Measurements from ENCODE around the gene RSRC1. TPM values are rescaled to one million over a fixed set of nuclear protein-coding genes. Genes with fewer than 3 reads are reported as not detected.
"Not testable (repeated sequence)": the region's sequence is repeated elsewhere in the genome, so short reads cannot be mapped to it uniquely, and the experiment has no call there.

RSRC1 gene
- total RNA-seq, 1 donor from 2014 or later: 46.9 TPM

DNA sequence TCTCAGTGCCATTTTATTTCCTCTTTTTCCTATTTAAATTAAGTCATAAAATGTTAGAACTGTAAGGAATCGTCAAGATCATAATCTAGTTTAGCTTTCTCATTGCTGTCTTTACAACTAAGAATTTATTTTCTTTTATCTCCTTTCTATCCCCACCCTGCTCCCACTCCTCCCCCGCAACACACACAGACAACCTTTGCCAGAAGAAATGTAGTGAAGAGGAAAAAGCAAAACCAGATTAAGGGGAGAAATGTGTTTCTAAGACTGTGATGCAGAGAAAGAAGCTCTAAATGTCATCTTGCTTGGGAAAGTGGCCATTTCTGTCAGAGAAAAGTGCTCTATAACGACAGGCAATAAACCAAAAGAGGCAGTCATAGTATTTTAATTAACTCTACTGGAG, 382.8 kb downstream of the RSRC1 start:
- H3K4me3 Mint-ChIP-seq (ENCODE audit: low read depth): no peak overlapping the region
- intact Hi-C loops (cut with micrococcal nuclease): no loop called here

DNA sequence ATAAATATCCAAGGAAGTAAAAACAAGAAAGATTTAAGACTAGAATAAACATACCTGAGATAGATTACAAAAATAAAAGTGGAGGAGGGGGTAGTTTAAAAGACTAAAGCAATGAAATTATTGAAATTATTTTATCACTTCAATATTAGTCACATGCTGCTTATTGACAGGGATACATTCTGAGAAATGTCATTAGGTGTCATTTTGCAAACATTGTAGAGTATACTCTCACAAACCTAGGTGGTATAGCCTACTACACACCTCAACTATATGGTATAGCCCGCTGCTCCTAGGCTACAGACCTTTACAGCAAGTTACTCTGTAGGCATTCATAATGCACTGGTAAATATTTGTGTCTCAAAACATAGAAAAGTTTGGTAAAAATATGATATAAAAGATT, 384.0 kb downstream of the RSRC1 start:
- no peak overlapping the region for H3K4me3 Mint-ChIP-seq (ENCODE audit: low read depth)
- no peak overlapping the region for H3K27ac Mint-ChIP-seq
- H3K27me3 Mint-ChIP-seq (ENCODE audit: low read depth): no peaks in the 10 kb centered on the region
- H3K9me3 Mint-ChIP-seq: peaks cover 12% of the 10 kb centered on the region
- no peaks in the 10 kb centered on the region for H3K36me3 Mint-ChIP-seq (ENCODE audit: low read depth)
- DNase-seq (ENCODE audit: low spot score): no peak
- intact Hi-C loops (cut with micrococcal nuclease): no loop called here
- no peaks in the 10 kb centered on the region for H3K4me1 Mint-ChIP-seq (ENCODE audit: low read depth)

More for the DNA sequence above, 382.8 kb downstream of the RSRC1 start:
- Mint-ChIP-seq H3K27ac (no peak overlapping the region), H3K9me3 (peaks cover 3% of the 10 kb centered on the region), H3K27me3 (ENCODE audit: low read depth) (no peaks in the 10 kb centered on the region), H3K4me1 (ENCODE audit: low read depth) (no peaks in the 10 kb centered on the region), H3K36me3 (ENCODE audit: low read depth) (no peaks in the 10 kb centered on the region)
- no peak for DNase-seq (ENCODE audit: low spot score)

DNA sequence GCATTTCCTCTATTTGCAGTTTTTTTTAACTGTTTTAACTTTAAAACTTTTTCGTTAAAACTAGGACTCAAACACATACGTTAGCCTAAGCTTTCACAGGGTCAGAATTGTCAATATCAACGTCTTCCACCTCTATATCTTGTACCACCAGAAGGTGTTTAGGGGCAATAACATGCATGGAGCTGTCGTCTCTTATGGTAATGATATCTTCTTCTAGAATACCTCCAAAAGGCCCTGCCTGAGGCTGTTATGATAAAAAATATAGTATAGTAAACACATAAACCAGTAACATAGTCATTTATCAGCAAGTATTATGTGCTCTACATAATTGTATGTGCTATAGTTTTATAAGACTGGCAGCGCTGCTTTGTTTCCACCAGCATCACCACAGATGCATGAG, 384.8 kb downstream of the RSRC1 start:
- no peak for DNase-seq (ENCODE audit: low spot score)
- H3K9me3 Mint-ChIP-seq: peaks cover 17% of the 10 kb centered on the region
- H3K27me3 Mint-ChIP-seq (ENCODE audit: low read depth): no peaks in the 10 kb centered on the region
- intact Hi-C loops (cut with micrococcal nuclease): no loop called here
- no peaks in the 10 kb centered on the region for H3K4me1 Mint-ChIP-seq (ENCODE audit: low read depth)
- H3K4me3 Mint-ChIP-seq (ENCODE audit: low read depth): no peak overlapping the region
- no peak overlapping the region for H3K27ac Mint-ChIP-seq
- H3K36me3 Mint-ChIP-seq (ENCODE audit: low read depth): no peaks in the 10 kb centered on the region

DNA sequence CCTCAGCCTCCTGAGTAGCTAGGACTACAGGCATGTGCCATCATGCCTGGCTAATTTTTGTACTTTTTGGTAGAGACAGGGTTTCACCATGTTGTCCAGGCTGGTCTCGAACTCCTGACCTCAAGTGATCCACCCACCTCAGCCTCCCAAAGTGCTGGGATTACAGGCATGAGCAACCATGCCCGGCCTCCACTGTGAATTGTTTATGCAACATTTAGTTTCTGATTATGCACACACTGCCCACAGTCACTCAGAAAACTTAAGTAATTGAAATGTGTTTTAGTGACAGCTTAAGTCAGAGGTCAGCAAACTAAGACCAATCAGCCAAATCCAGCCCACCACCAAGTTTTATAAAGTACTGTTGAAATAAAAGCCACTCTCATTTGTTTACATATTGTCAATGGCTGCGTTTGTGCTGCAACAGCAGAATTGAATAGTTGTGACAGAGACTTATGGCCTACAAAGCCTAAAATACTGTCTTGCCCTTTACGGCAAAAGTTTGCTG, 385.6 kb downstream of the RSRC1 start:
- H3K4me1 Mint-ChIP-seq (ENCODE audit: low read depth); H3K4me3 Mint-ChIP-seq (ENCODE audit: low read depth); H3K27ac Mint-ChIP-seq; DNase-seq (ENCODE audit: low spot score); H3K27me3 Mint-ChIP-seq (ENCODE audit: low read depth); intact Hi-C loops (cut with micrococcal nuclease); H3K36me3 Mint-ChIP-seq (ENCODE audit: low read depth): not testable (repeated sequence)
- H3K9me3 Mint-ChIP-seq: peaks cover 25% of the 10 kb centered on the region

DNA sequence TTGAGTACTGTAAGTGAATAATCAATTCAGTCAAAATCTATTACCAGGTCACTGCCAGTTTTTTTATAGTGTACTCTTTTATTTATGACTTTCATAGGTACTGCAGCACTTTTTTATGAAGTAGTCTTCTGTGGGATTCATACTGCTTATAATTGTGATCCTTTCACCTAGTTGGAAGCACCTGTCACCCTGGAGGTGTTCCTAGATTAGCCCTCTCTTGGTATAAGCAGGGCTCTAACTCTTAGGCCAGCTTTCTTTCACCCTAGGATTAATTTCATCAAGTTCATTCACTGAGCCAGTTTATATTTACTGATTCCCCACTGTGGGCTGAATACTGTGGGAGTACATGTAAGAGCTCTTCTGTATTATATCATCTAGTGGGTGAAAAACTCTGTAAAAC, 395.2 kb downstream of the RSRC1 start:
- Mint-ChIP-seq H3K27me3 (ENCODE audit: low read depth) (no peaks in the 10 kb centered on the region), H3K27ac (no peak overlapping the region), H3K4me3 (ENCODE audit: low read depth) (no peak overlapping the region), H3K4me1 (ENCODE audit: low read depth) (peaks cover 2% of the 10 kb centered on the region), H3K36me3 (ENCODE audit: low read depth) (no peaks in the 10 kb centered on the region), H3K9me3 (peaks cover 19% of the 10 kb centered on the region)
- no peak for DNase-seq (ENCODE audit: low spot score)
- intact Hi-C loops (cut with micrococcal nuclease): no loop called here

DNA sequence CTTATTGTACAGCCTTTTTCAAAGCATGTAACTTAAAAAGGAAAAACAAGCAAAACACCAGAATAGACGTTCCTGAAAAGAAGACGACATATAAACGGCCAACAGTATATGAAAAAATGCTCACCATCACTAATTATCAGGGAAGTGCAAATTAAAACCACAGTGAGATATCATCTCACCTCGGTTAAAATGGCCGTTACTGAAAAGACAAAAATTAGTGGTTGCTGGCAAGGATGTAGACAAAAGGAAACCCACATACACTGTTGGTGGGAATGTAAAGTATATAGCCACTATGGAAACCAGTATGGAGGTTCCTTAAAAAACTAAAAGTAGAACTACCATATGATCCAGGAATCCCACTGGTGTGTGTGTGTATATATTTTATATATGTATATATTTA, 396.6 kb downstream of the RSRC1 start:
- Mint-ChIP-seq H3K36me3 (ENCODE audit: low read depth) (no peaks in the 10 kb centered on the region), H3K4me1 (ENCODE audit: low read depth) (peaks cover 2% of the 10 kb centered on the region), H3K27ac (no peak overlapping the region), H3K27me3 (ENCODE audit: low read depth) (no peaks in the 10 kb centered on the region), H3K4me3 (ENCODE audit: low read depth) (no peak overlapping the region), H3K9me3 (peaks cover 8% of the 10 kb centered on the region)
- intact Hi-C loops (cut with micrococcal nuclease): no loop called here
- DNase-seq (ENCODE audit: low spot score): no peak

DNA sequence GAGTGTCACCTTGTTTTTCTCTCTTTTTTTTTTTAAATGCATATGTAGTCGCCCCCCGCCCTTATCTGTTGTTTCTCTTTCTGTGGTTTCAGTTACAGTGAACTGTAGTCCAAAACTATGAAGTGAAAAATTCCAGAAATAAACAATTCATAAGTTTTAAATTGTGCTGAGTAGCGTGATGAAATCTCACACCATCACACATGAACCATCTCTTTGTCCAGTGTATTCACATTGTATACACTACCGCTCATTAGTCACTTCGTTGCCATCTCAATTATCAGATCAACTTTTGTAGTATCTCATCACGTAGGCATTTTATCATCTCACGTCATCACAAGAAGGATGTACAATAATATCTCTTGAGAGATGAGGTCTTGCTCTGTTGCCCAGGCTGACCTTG, 398.6 kb downstream of the RSRC1 start:
- no peaks in the 10 kb centered on the region for H3K27me3 Mint-ChIP-seq (ENCODE audit: low read depth)

DNA sequence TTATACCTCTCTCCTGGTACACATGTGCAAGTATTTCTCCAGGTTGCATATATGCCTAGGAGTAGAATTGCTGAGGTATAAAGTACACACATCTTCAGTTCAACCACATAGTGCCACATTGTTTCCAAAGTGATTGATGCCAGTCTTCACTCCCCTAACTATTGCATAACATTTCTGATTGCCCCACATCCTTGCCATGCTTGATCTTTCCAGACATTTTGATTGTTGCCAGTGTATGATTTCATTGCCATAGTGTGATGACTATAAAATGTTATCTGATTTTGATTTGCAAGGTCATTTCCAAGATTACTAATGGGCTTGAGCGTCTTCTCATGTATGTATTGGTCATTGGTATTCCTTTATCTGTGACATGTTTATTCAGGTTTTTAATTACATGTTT, 400.0 kb downstream of the RSRC1 start:
- H3K36me3 Mint-ChIP-seq (ENCODE audit: low read depth): no peaks in the 10 kb centered on the region
- H3K27ac Mint-ChIP-seq: no peak overlapping the region
- H3K4me1 Mint-ChIP-seq (ENCODE audit: low read depth): peaks cover 2% of the 10 kb centered on the region
- intact Hi-C loops (cut with micrococcal nuclease): no loop called here
- peaks cover 12% of the 10 kb centered on the region for H3K9me3 Mint-ChIP-seq
- DNase-seq (ENCODE audit: low spot score): no peak
- H3K4me3 Mint-ChIP-seq (ENCODE audit: low read depth): no peak overlapping the region
- H3K27me3 Mint-ChIP-seq (ENCODE audit: low read depth): no peaks in the 10 kb centered on the region

More for the DNA sequence above, 398.6 kb downstream of the RSRC1 start:
- Mint-ChIP-seq H3K9me3 (peaks cover 4% of the 10 kb centered on the region), H3K27ac (no peak overlapping the region), H3K36me3 (ENCODE audit: low read depth) (no peaks in the 10 kb centered on the region), H3K4me1 (ENCODE audit: low read depth) (peaks cover 2% of the 10 kb centered on the region), H3K4me3 (ENCODE audit: low read depth) (no peak overlapping the region)
- intact Hi-C loops (cut with micrococcal nuclease): no loop called here
- DNase-seq (ENCODE audit: low spot score): no peak

DNA sequence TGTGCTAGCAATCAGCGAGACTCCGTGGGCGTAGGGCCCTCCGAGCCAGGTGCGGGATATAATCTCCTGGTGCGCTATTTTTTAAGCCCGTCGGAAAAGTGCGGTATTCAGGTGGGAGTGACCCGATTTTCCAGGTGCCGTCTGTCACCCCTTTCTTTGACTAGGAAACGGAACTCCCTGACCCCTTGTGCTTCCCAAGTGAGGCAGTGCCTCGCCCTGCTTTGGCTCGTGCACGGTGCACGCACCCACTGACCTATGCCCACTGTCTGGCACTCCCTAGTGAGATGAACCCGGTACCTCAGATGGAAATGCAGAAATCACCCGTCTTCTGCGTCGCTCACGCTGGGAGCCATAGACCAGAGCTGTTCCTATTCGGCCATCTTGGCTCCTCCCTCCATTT, 406.8 kb downstream of the RSRC1 start:
- not testable (repeated sequence) for H3K36me3 Mint-ChIP-seq (ENCODE audit: low read depth)

DNA sequence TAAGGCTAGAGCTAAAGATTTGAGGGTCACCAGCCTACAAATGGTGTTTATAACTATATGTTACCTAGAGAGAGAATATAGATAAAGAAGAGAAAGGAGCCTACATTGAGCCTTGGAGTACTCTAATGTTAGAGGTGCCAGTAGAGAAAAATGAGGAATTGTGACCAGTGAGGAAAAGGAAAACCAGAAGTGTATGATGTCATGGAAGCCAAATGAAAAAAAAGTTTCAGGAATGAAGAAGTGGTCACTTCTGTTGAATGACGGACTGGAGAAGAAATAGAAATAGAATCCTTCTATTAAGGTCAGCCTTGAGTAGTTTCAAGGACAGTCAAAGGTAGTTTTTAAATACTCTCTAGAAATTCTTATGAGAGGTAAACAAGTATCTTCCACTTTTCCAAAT, 409.9 kb downstream of the RSRC1 start:
- no peaks in the 10 kb centered on the region for H3K27me3 Mint-ChIP-seq (ENCODE audit: low read depth)
- H3K27ac Mint-ChIP-seq: no peak overlapping the region
- intact Hi-C loops (cut with micrococcal nuclease): no loop called here
- H3K4me3 Mint-ChIP-seq (ENCODE audit: low read depth): no peak overlapping the region
- no peaks in the 10 kb centered on the region for H3K4me1 Mint-ChIP-seq (ENCODE audit: low read depth)
- H3K36me3 Mint-ChIP-seq (ENCODE audit: low read depth): no peaks in the 10 kb centered on the region
- no peak for DNase-seq (ENCODE audit: low spot score)
- H3K9me3 Mint-ChIP-seq: peaks cover 7% of the 10 kb centered on the region

More for the DNA sequence above, 406.8 kb downstream of the RSRC1 start:
- H3K27me3 Mint-ChIP-seq (ENCODE audit: low read depth); intact Hi-C loops (cut with micrococcal nuclease); DNase-seq (ENCODE audit: low spot score); H3K4me1 Mint-ChIP-seq (ENCODE audit: low read depth); H3K27ac Mint-ChIP-seq; H3K4me3 Mint-ChIP-seq (ENCODE audit: low read depth): not testable (repeated sequence)
- peaks cover 16% of the 10 kb centered on the region for H3K9me3 Mint-ChIP-seq

DNA sequence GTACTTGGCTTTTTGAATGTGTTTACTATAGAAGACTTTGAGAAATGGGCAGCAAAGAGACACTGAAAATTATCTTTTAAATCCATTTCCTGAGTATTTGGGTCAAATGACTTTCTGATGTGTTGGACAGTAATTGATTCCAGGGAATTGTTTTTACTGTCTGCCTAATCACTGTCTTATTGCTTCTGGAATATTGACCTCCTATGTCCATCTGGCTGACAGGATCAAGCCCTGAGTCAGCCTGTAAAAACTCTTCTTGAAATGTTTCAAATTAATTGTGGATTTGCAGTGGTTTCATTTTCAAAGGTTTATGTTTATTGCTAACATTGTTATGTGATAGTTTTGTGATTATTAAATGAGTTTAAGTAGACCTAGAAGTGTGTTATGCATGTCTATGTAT, 410.5 kb downstream of the RSRC1 start:
- no peak overlapping the region for H3K27ac Mint-ChIP-seq
- DNase-seq (ENCODE audit: low spot score): no peak
- no peaks in the 10 kb centered on the region for H3K4me1 Mint-ChIP-seq (ENCODE audit: low read depth)
- H3K9me3 Mint-ChIP-seq: peaks cover 7% of the 10 kb centered on the region
- H3K36me3 Mint-ChIP-seq (ENCODE audit: low read depth): no peaks in the 10 kb centered on the region
- no peaks in the 10 kb centered on the region for H3K27me3 Mint-ChIP-seq (ENCODE audit: low read depth)
- no peak overlapping the region for H3K4me3 Mint-ChIP-seq (ENCODE audit: low read depth)
- intact Hi-C loops (cut with micrococcal nuclease): no loop called here

DNA sequence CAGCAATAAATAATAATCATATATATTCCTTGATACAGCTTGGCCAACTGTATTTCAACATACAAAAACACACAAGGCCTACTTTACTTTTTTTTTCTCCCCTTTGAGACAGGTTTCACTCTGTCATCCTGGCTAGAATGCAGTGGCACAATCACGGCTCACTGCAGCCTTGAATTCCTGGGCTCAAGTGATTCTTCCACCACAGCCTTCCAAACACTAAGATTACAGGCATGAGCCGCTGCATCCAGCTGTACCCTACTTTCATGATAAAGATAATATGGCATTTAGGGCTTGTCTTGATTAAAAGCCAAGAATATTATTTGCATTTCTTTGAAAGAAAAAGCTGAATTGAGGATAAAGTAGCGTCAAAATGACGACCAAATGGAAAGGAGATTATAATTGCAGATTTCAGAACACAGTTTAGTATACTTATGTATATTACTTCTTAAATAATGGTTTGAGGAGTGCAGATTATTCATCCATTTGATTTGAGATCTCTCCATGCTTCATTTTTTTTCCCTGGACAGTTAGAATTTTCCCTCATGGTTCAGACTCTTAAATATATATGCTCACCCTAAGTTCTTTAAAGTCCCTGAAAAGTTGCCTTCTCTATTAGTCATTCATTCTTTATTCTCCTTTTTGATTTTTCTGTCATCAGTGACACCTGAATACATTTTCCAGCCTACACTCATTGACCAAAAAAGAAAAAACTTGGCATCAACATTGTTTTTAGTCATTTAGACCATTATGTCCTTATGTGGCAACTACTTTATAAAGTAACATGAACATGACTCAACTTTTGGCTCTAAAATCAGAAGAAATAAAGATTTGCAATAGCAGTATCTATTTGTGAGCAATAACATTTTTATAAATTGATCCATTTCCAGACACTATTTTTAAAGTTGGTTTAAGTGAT, 412.6 kb downstream of the RSRC1 start:
- no peaks in the 10 kb centered on the region for H3K36me3 Mint-ChIP-seq (ENCODE audit: low read depth)
- no peaks in the 10 kb centered on the region for H3K9me3 Mint-ChIP-seq
- intact Hi-C loops (cut with micrococcal nuclease): no loop called here
- H3K4me3 Mint-ChIP-seq (ENCODE audit: low read depth): no peak overlapping the region
- no peaks in the 10 kb centered on the region for H3K27me3 Mint-ChIP-seq (ENCODE audit: low read depth)
- no peak overlapping the region for H3K27ac Mint-ChIP-seq
- no peak for DNase-seq (ENCODE audit: low spot score)
- H3K4me1 Mint-ChIP-seq (ENCODE audit: low read depth): no peaks in the 10 kb centered on the region

DNA sequence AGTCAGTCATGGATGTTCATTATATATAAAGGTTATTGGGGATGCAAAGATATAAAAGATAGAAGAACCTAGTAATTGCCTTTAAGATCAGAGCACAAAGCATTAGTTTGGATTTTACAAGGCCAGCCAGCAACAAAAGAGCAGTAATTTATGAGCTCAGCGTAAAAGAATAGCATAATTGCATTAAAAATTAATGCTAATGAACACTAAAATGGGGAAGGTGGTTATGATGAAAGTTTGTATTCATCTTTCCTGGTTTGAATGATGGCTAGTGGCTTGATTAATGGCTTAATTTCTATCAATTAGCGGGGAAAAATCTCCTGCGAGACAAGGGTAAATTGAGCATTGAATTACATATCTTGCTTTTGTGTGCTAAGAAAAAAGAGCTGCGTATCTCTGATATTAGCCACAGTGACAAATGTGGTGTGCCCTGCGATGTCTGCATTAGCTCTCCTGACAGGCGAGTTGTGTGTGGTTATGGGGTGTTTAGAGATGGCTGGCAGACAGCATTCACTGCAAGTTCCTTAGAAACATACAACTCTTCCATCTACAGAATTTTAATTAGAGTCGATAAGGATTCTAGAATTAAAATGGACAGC, 418.3 kb downstream of the RSRC1 start:
- intact Hi-C loops (cut with micrococcal nuclease): no loop called here
- Mint-ChIP-seq H3K36me3 (ENCODE audit: low read depth) (no peaks in the 10 kb centered on the region), H3K9me3 (no peaks in the 10 kb centered on the region), H3K27ac (no peak overlapping the region), H3K4me1 (ENCODE audit: low read depth) (no peaks in the 10 kb centered on the region), H3K4me3 (ENCODE audit: low read depth) (no peak overlapping the region), H3K27me3 (ENCODE audit: low read depth) (no peaks in the 10 kb centered on the region)
- DNase-seq (ENCODE audit: low spot score): no peak
